NCI-H526 (cell line): Measurements from ENCODE around the gene TEX13D.
"Not testable (repeated sequence)": the region's sequence is repeated elsewhere in the genome, so short reads cannot be mapped to it uniquely, and the experiment has no call there.

Experiments used
- DNase-seq, 2 experiments: peaks; one replicate each; lab custom pipeline; 2025; lab: John Stamatoyannopoulos, UW

TEX13D gene

GRCh38 chrX:124332481-124333424, at the start of gene TEX13D:
TSS of gene TEX13D (plus strand) at chrX:124332660. CDS start at chrX:124332918, 258 bp downstream.
- DNase-seq = no peak

GRCh38 chrX:124289443-124289842, 43.0 kb upstream of the TEX13D start:
- DNase-seq = no peak

- DNase-seq = no peak
These were observed 38.6 kb upstream of the TEX13D start for GRCh38 chrX:124293810-124294209.

GRCh38 chrX:124299323-124299722, 33.1 kb upstream of the TEX13D start:
- DNase-seq = not testable (repeated sequence)

GRCh38 chrX:124300405-124300804, 32.1 kb upstream of the TEX13D start:
- no peak for DNase-seq

- DNase-seq = peak; percentile 0 to 2
These were observed 25.1 kb upstream of the TEX13D start for GRCh38 chrX:124307253-124307907.

- no peak for DNase-seq
These were observed 6.7 kb upstream of the TEX13D start for GRCh38 chrX:124325732-124326131.

- no peak for DNase-seq
These were observed 3.7 kb upstream of the TEX13D start for GRCh38 chrX:124328765-124329164.

GRCh38 chrX:124333862-124334261, 1.4 kb downstream of the TEX13D start:
- no peak for DNase-seq

GRCh38 chrX:124334555-124334954, 2.1 kb downstream of the TEX13D start:
- DNase-seq = not testable (repeated sequence)

GRCh38 chrX:124335598-124335997, 3.1 kb downstream of the TEX13D start:
- DNase-seq = no peak

GRCh38 chrX:124337916-124338315, 5.5 kb downstream of the TEX13D start:
- DNase-seq = no peak

- no peak for DNase-seq
These were observed 6.5 kb downstream of the TEX13D start for GRCh38 chrX:124338733-124339514.

- no peak for DNase-seq
These were observed 9.1 kb downstream of the TEX13D start for GRCh38 chrX:124341396-124342132.

GRCh38 chrX:124342174-124342867, 9.9 kb downstream of the TEX13D start:
- DNase-seq = no peak

- no peak for DNase-seq
These were observed 10.6 kb downstream of the TEX13D start for GRCh38 chrX:124343016-124343415.

- no peak for DNase-seq
These were observed 11.8 kb downstream of the TEX13D start for GRCh38 chrX:124344246-124344645.

- no peak for DNase-seq
These were observed 13.8 kb downstream of the TEX13D start, which contains the start of gene SH2D1A for GRCh38 chrX:124346117-124346876. TSS of gene SH2D1A (plus strand) at chrX:124346563. CDS start at chrX:124346643, 80 bp downstream.

GRCh38 chrX:124346877-124347241, 14.4 kb downstream of the TEX13D start:
- DNase-seq = no peak

GRCh38 chrX:124347242-124347641, 14.8 kb downstream of the TEX13D start:
- DNase-seq = no peak
